ENCODE results near the gene LTBP3.

LTBP3 gene

GRCh38 chr11:65503949-65504673, 54.0 kb downstream of the LTBP3 start:
- Histone ChIP-seq H3K36me3 (ENCODE audit: control insufficient read depth, low read depth, low read length) (peaks cover 58% of the 10 kb centered on the region), H3K9ac (ENCODE audit: low read length) (peak overlapping the region; percentile 100), H3K4me3 (ENCODE audit: low read length) (peak overlapping the region; percentile 93), H3K27ac (ENCODE audit: low read length) (no peak overlapping the region), H3K4me1 (ENCODE audit: control insufficient read depth, low read depth, low read length) (peaks cover 21% of the 10 kb centered on the region), H3K9me3 (ENCODE audit: control insufficient read depth, low read depth, low read length) (no peaks in the 10 kb centered on the region), H3K27me3 (ENCODE audit: control insufficient read depth, insufficient read depth, low read length) (no peaks in the 10 kb centered on the region)

DNA sequence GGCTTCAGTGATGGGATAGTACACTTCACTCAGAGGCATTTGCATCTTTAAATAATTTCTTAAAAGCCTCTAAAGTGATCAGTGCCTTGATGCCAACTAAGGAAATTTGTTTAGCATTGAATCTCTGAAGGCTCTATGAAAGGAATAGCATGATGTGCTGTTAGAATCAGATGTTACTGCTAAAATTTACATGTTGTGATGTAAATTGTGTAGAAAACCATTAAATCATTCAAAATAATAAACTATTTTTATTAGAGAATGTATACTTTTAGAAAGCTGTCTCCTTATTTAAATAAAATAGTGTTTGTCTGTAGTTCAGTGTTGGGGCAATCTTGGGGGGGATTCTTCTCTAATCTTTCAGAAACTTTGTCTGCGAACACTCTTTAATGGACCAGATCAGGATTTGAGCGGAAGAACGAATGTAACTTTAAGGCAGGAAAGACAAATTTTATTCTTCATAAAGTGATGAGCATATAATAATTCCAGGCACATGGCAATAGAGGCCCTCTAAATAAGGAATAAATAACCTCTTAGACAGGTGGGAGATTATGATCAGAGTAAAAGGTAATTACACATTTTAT, 54.7 kb downstream of the LTBP3 start:
- H3K36me3 ChIP-seq (ENCODE audit: control insufficient read depth, low read depth, low read length) = peaks cover 58% of the 10 kb centered on the region
- H3K9me3 ChIP-seq (ENCODE audit: control insufficient read depth, low read depth, low read length) = no peaks in the 10 kb centered on the region
- H3K27me3 ChIP-seq (ENCODE audit: control insufficient read depth, insufficient read depth, low read length) = no peaks in the 10 kb centered on the region
- H3K9ac ChIP-seq (ENCODE audit: low read length) = peak overlapping the region; percentile 100
- no peak overlapping the region for H3K27ac ChIP-seq (ENCODE audit: low read length)
- H3K4me3 ChIP-seq (ENCODE audit: low read length) = peak overlapping the region; percentile 93
- H3K4me1 ChIP-seq (ENCODE audit: control insufficient read depth, low read depth, low read length) = peaks cover 24% of the 10 kb centered on the region

DNA sequence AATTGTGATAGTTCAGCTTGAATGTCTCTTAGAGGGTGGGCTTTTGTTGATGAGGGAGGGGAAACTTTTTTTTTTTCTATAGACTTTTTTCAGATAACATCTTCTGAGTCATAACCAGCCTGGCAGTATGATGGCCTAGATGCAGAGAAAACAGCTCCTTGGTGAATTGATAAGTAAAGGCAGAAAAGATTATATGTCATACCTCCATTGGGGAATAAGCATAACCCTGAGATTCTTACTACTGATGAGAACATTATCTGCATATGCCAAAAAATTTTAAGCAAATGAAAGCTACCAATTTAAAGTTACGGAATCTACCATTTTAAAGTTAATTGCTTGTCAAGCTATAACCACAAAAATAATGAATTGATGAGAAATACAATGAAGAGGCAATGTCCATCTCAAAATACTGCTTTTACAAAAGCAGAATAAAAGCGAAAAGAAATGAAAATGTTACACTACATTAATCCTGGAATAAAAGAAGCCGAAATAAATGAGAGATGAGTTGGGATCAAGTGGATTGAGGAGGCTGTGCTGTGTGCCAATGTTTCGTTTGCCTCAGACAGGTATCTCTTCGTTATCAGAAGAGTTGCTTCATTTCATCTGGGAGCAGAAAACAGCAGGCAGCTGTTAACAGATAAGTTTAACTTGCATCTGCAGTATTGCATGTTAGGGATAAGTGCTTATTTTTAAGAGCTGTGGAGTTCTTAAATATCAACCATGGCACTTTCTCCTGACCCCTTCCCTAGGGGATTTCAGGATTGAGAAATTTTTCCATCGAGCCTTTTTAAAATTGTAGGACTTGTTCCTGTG, 55.4 kb downstream of the LTBP3 start:
- Histone ChIP-seq H3K36me3 (ENCODE audit: control insufficient read depth, low read depth, low read length) (peaks cover 58% of the 10 kb centered on the region), H3K9ac (ENCODE audit: low read length) (peak overlapping the region; percentile 100), H3K27ac (ENCODE audit: low read length) (no peak overlapping the region), H3K4me3 (ENCODE audit: low read length) (peak overlapping the region; percentile 93), H3K9me3 (ENCODE audit: control insufficient read depth, low read depth, low read length) (no peaks in the 10 kb centered on the region), H3K27me3 (ENCODE audit: control insufficient read depth, insufficient read depth, low read length) (no peaks in the 10 kb centered on the region), H3K4me1 (ENCODE audit: control insufficient read depth, low read depth, low read length) (peaks cover 31% of the 10 kb centered on the region)

DNA sequence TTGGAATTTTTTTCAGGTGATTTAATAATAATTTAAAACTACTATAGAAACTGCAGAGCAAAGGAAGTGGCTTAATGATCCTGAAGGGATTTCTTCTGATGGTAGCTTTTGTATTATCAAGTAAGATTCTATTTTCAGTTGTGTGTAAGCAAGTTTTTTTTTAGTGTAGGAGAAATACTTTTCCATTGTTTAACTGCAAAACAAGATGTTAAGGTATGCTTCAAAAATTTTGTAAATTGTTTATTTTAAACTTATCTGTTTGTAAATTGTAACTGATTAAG, 55.9 kb downstream of the LTBP3 start:
- Histone ChIP-seq H3K9ac (ENCODE audit: low read length) (peak overlapping the region; percentile 100), H3K27ac (ENCODE audit: low read length) (no peak overlapping the region), H3K4me3 (ENCODE audit: low read length) (peak overlapping the region; percentile 93), H3K27me3 (ENCODE audit: control insufficient read depth, insufficient read depth, low read length) (no peaks in the 10 kb centered on the region), H3K4me1 (ENCODE audit: control insufficient read depth, low read depth, low read length) (peaks cover 28% of the 10 kb centered on the region), H3K36me3 (ENCODE audit: control insufficient read depth, low read depth, low read length) (peaks cover 58% of the 10 kb centered on the region), H3K9me3 (ENCODE audit: control insufficient read depth, low read depth, low read length) (no peaks in the 10 kb centered on the region)

DNA sequence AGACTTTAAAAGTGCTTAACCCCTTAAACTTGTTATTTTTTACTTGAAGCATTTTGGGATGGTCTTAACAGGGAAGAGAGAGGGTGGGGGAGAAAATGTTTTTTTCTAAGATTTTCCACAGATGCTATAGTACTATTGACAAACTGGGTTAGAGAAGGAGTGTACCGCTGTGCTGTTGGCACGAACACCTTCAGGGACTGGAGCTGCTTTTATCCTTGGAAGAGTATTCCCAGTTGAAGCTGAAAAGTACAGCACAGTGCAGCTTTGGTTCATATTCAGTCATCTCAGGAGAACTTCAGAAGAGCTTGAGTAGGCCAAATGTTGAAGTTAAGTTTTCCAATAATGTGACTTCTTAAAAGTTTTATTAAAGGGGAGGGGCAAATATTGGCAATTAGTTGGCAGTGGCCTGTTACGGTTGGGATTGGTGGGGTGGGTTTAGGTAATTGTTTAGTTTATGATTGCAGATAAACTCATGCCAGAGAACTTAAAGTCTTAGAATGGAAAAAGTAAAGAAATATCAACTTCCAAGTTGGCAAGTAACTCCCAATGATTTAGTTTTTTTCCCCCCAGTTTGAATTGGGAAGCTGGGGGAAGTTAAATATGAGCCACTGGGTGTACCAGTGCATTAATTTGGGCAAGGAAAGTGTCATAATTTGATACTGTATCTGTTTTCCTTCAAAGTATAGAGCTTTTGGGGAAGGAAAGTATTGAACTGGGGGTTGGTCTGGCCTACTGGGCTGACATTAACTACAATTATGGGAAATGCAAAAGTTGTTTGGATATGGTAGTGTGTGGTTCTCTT, 56.5 kb downstream of the LTBP3 start:
- Histone ChIP-seq H3K9me3 (ENCODE audit: control insufficient read depth, low read depth, low read length) (no peaks in the 10 kb centered on the region), H3K9ac (ENCODE audit: low read length) (peak overlapping the region; percentile 100), H3K27me3 (ENCODE audit: control insufficient read depth, insufficient read depth, low read length) (no peaks in the 10 kb centered on the region), H3K4me3 (ENCODE audit: low read length) (peak overlapping the region; percentile 93), H3K36me3 (ENCODE audit: control insufficient read depth, low read depth, low read length) (peaks cover 58% of the 10 kb centered on the region), H3K27ac (ENCODE audit: low read length) (no peak overlapping the region), H3K4me1 (ENCODE audit: control insufficient read depth, low read depth, low read length) (peaks cover 33% of the 10 kb centered on the region)

- peaks cover 39% of the 10 kb centered on the region for H3K4me1 ChIP-seq (ENCODE audit: control insufficient read depth, low read depth, low read length)
- no peak overlapping the region for H3K27ac ChIP-seq (ENCODE audit: low read length)
- peak overlapping the region; percentile 93 for H3K4me3 ChIP-seq (ENCODE audit: low read length)
- peak overlapping the region; percentile 100 for H3K9ac ChIP-seq (ENCODE audit: low read length)
- H3K36me3 ChIP-seq (ENCODE audit: control insufficient read depth, low read depth, low read length) = peaks cover 55% of the 10 kb centered on the region
- H3K27me3 ChIP-seq (ENCODE audit: control insufficient read depth, insufficient read depth, low read length) = no peaks in the 10 kb centered on the region
- H3K9me3 ChIP-seq (ENCODE audit: control insufficient read depth, low read depth, low read length) = no peaks in the 10 kb centered on the region
Measured at GRCh38 chr11:65501186-65501471, 57.0 kb downstream of the LTBP3 start.

GRCh38 chr11:65500387-65501185, 57.6 kb downstream of the LTBP3 start:
- Histone ChIP-seq H3K27me3 (ENCODE audit: control insufficient read depth, insufficient read depth, low read length) (no peaks in the 10 kb centered on the region), H3K36me3 (ENCODE audit: control insufficient read depth, low read depth, low read length) (peaks cover 49% of the 10 kb centered on the region), H3K4me1 (ENCODE audit: control insufficient read depth, low read depth, low read length) (peaks cover 37% of the 10 kb centered on the region), H3K4me3 (ENCODE audit: low read length) (peak overlapping the region; percentile 93), H3K9ac (ENCODE audit: low read length) (peak overlapping the region; percentile 100), H3K9me3 (ENCODE audit: control insufficient read depth, low read depth, low read length) (no peaks in the 10 kb centered on the region), H3K27ac (ENCODE audit: low read length) (no peak overlapping the region)

DNA sequence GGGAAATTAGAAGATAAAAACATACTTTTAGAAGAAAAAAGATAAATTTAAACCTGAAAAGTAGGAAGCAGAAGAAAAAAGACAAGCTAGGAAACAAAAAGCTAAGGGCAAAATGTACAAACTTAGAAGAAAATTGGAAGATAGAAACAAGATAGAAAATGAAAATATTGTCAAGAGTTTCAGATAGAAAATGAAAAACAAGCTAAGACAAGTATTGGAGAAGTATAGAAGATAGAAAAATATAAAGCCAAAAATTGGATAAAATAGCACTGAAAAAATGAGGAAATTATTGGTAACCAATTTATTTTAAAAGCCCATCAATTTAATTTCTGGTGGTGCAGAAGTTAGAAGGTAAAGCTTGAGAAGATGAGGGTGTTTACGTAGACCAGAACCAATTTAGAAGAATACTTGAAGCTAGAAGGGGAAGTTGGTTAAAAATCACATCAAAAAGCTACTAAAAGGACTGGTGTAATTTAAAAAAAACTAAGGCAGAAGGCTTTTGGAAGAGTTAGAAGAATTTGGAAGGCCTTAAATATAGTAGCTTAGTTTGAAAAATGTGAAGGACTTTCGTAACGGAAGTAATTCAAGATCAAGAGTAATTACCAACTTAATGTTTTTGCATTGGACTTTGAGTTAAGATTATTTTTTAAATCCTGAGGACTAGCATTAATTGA, 58.3 kb downstream of the LTBP3 start:
- peaks cover 31% of the 10 kb centered on the region for H3K4me1 ChIP-seq (ENCODE audit: control insufficient read depth, low read depth, low read length)
- H3K36me3 ChIP-seq (ENCODE audit: control insufficient read depth, low read depth, low read length) = peaks cover 42% of the 10 kb centered on the region
- H3K27me3 ChIP-seq (ENCODE audit: control insufficient read depth, insufficient read depth, low read length) = no peaks in the 10 kb centered on the region
- no peaks in the 10 kb centered on the region for H3K9me3 ChIP-seq (ENCODE audit: control insufficient read depth, low read depth, low read length)
- H3K4me3 ChIP-seq (ENCODE audit: low read length) = peak overlapping the region; percentile 93
- H3K9ac ChIP-seq (ENCODE audit: low read length) = peak overlapping the region; percentile 100
- peak overlapping the region; percentile 90 for H3K27ac ChIP-seq (ENCODE audit: low read length)

DNA sequence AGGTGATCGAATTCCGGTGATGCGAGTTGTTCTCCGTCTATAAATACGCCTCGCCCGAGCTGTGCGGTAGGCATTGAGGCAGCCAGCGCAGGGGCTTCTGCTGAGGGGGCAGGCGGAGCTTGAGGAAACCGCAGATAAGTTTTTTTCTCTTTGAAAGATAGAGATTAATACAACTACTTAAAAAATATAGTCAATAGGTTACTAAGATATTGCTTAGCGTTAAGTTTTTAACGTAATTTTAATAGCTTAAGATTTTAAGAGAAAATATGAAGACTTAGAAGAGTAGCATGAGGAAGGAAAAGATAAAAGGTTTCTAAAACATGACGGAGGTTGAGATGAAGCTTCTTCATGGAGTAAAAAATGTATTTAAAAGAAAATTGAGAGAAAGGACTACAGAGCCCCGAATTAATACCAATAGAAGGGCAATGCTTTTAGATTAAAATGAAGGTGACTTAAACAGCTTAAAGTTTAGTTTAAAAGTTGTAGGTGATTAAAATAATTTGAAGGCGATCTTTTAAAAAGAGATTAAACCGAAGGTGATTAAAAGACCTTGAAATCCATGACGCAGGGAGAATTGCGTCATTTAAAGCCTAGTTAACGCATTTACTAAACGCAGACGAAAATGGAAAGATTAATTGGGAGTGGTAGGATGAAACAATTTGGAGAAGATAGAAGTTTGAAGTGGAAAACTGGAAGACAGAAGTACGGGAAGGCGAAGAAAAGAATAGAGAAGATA, 59.0 kb downstream of the LTBP3 start, which contains the start of gene MALAT1:
TSS of gene MALAT1 (plus strand) at position 69 of the 736 bp plus-strand sequence.
- Histone ChIP-seq H3K27me3 (ENCODE audit: control insufficient read depth, insufficient read depth, low read length) (no peaks in the 10 kb centered on the region), H3K4me1 (ENCODE audit: control insufficient read depth, low read depth, low read length) (peaks cover 28% of the 10 kb centered on the region), H3K36me3 (ENCODE audit: control insufficient read depth, low read depth, low read length) (peaks cover 35% of the 10 kb centered on the region)

GRCh38 chr11:65498727-65498976, 59.5 kb downstream of the LTBP3 start:
- Histone ChIP-seq H3K4me1 (ENCODE audit: control insufficient read depth, low read depth, low read length) (peaks cover 27% of the 10 kb centered on the region), H3K36me3 (ENCODE audit: control insufficient read depth, low read depth, low read length) (peaks cover 30% of the 10 kb centered on the region), H3K4me3 (ENCODE audit: low read length) (peak overlapping the region; percentile 93), H3K9ac (ENCODE audit: low read length) (peak overlapping the region; percentile 100), H3K9me3 (ENCODE audit: control insufficient read depth, low read depth, low read length) (no peaks in the 10 kb centered on the region), H3K27ac (ENCODE audit: low read length) (peak overlapping the region; percentile 100), H3K27me3 (ENCODE audit: control insufficient read depth, insufficient read depth, low read length) (no peaks in the 10 kb centered on the region)

More for the DNA sequence above, 59.0 kb downstream of the LTBP3 start, which contains the start of gene MALAT1:
- Histone ChIP-seq H3K9ac (ENCODE audit: low read length) (peak within 1 kb of the TSS; percentile 100), H3K27ac (ENCODE audit: low read length) (peak within 1 kb of the TSS; percentile 100), H3K4me3 (ENCODE audit: low read length) (peak within 1 kb of the TSS; percentile 93), H3K9me3 (ENCODE audit: control insufficient read depth, low read depth, low read length) (no peaks in the 10 kb centered on the region)

All from iPS-18a (cell line).